CD4-positive, alpha-beta T cell (primary cell): ENCODE measurements around the gene DOK1. TPM values are rescaled to one million over a fixed set of nuclear protein-coding genes. Genes with fewer than 3 reads are reported as not detected.

Experiments
- ATAC-seq: fragments of 200-7000 bp; cut with Tn5 transposase; one replicate; pipeline ENCODE4 v1.10.0; 2022; ENCODE audit warnings: mild to moderate bottlenecking; ENCODE audit not compliant: poor library complexity
- CTCF ChIA-PET: fragments of 350-600 bp; sonication (Branson Sonifier 250); formaldehyde crosslinking; loops from one replicate; lab custom pipeline; 2021; ENCODE audit warnings: antibody characterized with exemption, inconsistent platforms; lab: Charles Lee
- POLR2A ChIA-PET: fragments of 350-600 bp; sonication (Branson Sonifier 250); formaldehyde crosslinking; loops from one replicate; lab custom pipeline; 2021; ENCODE audit warnings: antibody characterized with exemption, inconsistent platforms; lab: Charles Lee
- DNase-seq, 14 experiments: peaks; one replicate each; pipeline ENCODE4 v3.0.0-alpha.2; 2013 to 2020; ENCODE audit warnings: mixed read lengths in 2 of 14
- H3K27ac ChIP-seq, 2 donors: one replicate each; pipeline versions ENCODE4 v1.5.1 to v1.7.0; 2013; ENCODE audit warnings: low read length in 2 of 2, low read depth in 1 of 2, mild to moderate bottlenecking in 1 of 2
- H3K27me3 ChIP-seq, 2 experiments: 1 replicate in 1 of 2; 2 replicates in 1 of 2; pipeline versions ENCODE4 v1.6.1 to v1.7.0; 2013; ENCODE audit warnings: low read length in 2 of 2, control low read depth in 1 of 2, mild to moderate bottlenecking in 1 of 2, moderate library complexity in 1 of 2; ENCODE audit not compliant: insufficient read depth in 2 of 2, control insufficient read depth in 1 of 2
- H3K36me3 ChIP-seq: one replicate; pipeline ENCODE4 v1.6.1; 2013; ENCODE audit warnings: low read length, control low read depth; ENCODE audit not compliant: insufficient read depth
- H3K4me1 ChIP-seq: one replicate; pipeline ENCODE4 v1.6.1; 2013; ENCODE audit warnings: low read length, control low read depth; ENCODE audit not compliant: insufficient read depth
- H3K4me3 ChIP-seq: one replicate; pipeline ENCODE4 v1.5.1; 2013; ENCODE audit warnings: mild to moderate bottlenecking, low read length, moderate library complexity
- H3K9me3 ChIP-seq, 2 experiments: 1 replicate in 1 of 2; 2 replicates in 1 of 2; pipeline versions ENCODE4 v1.6.1 to v1.7.0; 2013; ENCODE audit warnings: low read length in 2 of 2, mild to moderate bottlenecking in 2 of 2, control low read depth in 1 of 2, moderate library complexity in 1 of 2; ENCODE audit not compliant: control insufficient read depth in 1 of 2, insufficient read depth in 1 of 2
- H3K27ac Mint-ChIP-seq: one replicate; pipeline ENCODE4 v1.8.0; 2020; ENCODE audit warnings: mixed read lengths
- H3K27me3 Mint-ChIP-seq: one replicate; pipeline ENCODE4 v1.8.0; 2021; ENCODE audit warnings: mixed read lengths
- H3K36me3 Mint-ChIP-seq: one replicate; pipeline ENCODE4 v1.8.0; 2021; ENCODE audit warnings: low read depth, mixed read lengths
- H3K4me1 Mint-ChIP-seq: one replicate; pipeline ENCODE4 v1.8.0; 2021; ENCODE audit warnings: low read depth, mixed read lengths
- H3K4me3 Mint-ChIP-seq: one replicate; pipeline ENCODE4 v1.8.0; 2020; ENCODE audit warnings: mild to moderate bottlenecking, mixed read lengths
- H3K9me3 Mint-ChIP-seq: one replicate; pipeline ENCODE4 v1.8.0; 2020; ENCODE audit warnings: mixed read lengths
- intact Hi-C, 2 experiments: fragments of 100-400 bp; cut with DNase I in 1 of 2; cut with micrococcal nuclease in 1 of 2; formaldehyde crosslinking; loops; one replicate each; pipeline versions ENCODE4 v1.15.1 to v1.9.0; 2023 to 2025; cut with DNase I, micrococcal nuclease
- polyA plus RNA-seq, 2 donors: library from polyadenylated mRNA; unstranded; fragments of 120-200 nt; gene quantifications; one replicate each; pipeline ENCODE4 v1.2.1, GENCODE V29; 2013
- total RNA-seq, 174 experiments: library from RNA in 2 of 174; stranded (reverse) in 2 of 174; gene quantifications; one replicate each; pipeline ENCODE4 v1.2.3 and lab custom pipeline; 2021 to 2026
- TF ChIP-seq, protein P1 (sequence below): fragments of 200-600 bp; IDR thresholded peaks from one replicate; pipeline ENCODE4 v1.8.0; 2022; ENCODE audit warnings: antibody characterized with exemption, mild to moderate bottlenecking

DOK1 gene
- total RNA-seq (1 to 10 TPM; 3.4 to 6.0 TPM), total RNA-seq (lab: John Stamatoyannopoulos, UW) (2.8 to 33.5 (median 23.5) reads per million in 172 experiments)
- polyA plus RNA-seq (2013, experiment 1 of 2): 19.5 TPM
- 17.6 TPM for polyA plus RNA-seq (2013, experiment 2 of 2)

DNA sequence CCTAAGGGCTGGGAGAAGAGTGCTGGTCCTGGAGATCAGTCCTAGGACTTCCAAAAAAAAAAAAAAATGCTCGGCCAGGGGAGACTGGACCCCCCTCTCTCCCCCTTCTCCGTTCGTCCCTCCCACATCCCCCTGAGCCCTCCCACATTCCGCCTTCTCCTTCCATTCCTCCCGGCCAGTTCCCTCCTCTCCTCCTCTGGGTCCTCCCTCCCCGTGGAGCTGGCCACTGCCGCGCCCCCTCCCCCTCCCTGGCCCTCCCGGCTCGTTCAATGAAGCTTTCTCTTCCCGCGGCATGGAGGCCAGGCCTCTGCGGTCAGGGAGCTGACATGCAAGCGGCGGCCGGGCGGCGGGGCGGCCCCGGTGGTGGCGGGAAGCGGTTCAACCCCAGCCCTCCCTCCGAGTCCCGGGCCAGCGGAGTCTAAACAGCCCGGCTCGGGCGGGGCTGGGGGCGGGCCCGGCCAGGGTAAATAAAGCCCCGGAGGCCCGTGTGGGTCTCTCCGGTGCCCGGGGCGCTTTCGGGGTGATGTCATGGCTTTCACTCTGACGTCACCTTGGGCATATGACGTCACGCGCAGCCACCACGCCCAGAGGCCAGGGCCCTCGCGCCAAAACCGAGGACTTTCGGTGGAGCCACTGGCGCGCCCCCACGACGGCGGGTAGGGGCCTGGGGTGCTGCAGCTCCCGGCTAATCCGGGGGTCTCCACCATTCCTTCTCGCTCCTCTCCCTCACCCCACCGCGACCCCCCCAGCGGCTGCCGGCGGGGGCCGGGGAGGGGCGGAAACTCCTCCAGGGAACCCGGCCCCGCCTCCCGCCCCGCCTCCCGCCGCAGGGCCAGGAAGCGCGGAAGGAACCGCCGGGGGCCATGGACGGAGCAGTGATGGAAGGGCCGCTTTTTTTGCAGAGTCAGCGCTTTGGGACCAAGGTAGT, at the start of gene DOK1, which contains the start of gene LOXL3:
DOK1 (plus strand) TSS at position 829 of the 928 bp plus-strand sequence; CDS start at position 864, 35 bp downstream.
LOXL3 (minus strand) TSS at position 51 of the 928 bp plus-strand sequence. CDS start 1,308 bp downstream, outside the sequence.
- H3K27me3 Mint-ChIP-seq: peaks cover 26% of the 10 kb centered on the region
- Histone ChIP-seq H3K4me1 (peaks cover 35% of the 10 kb centered on the region), H3K4me3 (peak within 1 kb of the TSS; percentile 80), H3K36me3 (peaks cover 12% of the 10 kb centered on the region), H3K27ac (peak within 1 kb of the TSS; percentile 51 to 75), H3K9me3 (peaks cover 0 to 10% of the 10 kb centered on the region in 2 experiments), H3K27me3 (peaks cover 8 to 13% of the 10 kb centered on the region in 2 experiments)
- DNase-seq (peak; percentile 58 to 89 (median 78)), ATAC-seq (peak; percentile 82)
- H3K36me3 Mint-ChIP-seq: peaks cover 14% of the 10 kb centered on the region
- H3K4me1 Mint-ChIP-seq: peaks cover 12% of the 10 kb centered on the region
- no peaks in the 10 kb centered on the region for H3K9me3 Mint-ChIP-seq
- ChIA-PET CTCF (no interaction called here), POLR2A (interaction anchor here (1.3 kb wide), 1 partner anchor 96 kb away, joined by 3 read pairs; the partner anchor contains the start of gene WBP1)
- H3K4me3 Mint-ChIP-seq: peak within 1 kb of the TSS; percentile 94
- TF ChIP-seq, protein P1, sequence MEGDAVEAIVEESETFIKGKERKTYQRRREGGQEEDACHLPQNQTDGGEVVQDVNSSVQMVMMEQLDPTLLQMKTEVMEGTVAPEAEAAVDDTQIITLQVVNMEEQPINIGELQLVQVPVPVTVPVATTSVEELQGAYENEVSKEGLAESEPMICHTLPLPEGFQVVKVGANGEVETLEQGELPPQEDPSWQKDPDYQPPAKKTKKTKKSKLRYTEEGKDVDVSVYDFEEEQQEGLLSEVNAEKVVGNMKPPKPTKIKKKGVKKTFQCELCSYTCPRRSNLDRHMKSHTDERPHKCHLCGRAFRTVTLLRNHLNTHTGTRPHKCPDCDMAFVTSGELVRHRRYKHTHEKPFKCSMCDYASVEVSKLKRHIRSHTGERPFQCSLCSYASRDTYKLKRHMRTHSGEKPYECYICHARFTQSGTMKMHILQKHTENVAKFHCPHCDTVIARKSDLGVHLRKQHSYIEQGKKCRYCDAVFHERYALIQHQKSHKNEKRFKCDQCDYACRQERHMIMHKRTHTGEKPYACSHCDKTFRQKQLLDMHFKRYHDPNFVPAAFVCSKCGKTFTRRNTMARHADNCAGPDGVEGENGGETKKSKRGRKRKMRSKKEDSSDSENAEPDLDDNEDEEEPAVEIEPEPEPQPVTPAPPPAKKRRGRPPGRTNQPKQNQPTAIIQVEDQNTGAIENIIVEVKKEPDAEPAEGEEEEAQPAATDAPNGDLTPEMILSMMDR: no peak
- peak within 1 kb of the TSS; percentile 84 for H3K27ac Mint-ChIP-seq
- intact Hi-C loops: loop anchor here (1.0 to 10.0 kb wide), 3 partner anchors 24 to 101 kb away; partner anchors contain the start of genes AUP1 (in 1 of the 2), HTRA2 (in 1 of the 2) and SEMA4F (in 1 of the 2)

DNA sequence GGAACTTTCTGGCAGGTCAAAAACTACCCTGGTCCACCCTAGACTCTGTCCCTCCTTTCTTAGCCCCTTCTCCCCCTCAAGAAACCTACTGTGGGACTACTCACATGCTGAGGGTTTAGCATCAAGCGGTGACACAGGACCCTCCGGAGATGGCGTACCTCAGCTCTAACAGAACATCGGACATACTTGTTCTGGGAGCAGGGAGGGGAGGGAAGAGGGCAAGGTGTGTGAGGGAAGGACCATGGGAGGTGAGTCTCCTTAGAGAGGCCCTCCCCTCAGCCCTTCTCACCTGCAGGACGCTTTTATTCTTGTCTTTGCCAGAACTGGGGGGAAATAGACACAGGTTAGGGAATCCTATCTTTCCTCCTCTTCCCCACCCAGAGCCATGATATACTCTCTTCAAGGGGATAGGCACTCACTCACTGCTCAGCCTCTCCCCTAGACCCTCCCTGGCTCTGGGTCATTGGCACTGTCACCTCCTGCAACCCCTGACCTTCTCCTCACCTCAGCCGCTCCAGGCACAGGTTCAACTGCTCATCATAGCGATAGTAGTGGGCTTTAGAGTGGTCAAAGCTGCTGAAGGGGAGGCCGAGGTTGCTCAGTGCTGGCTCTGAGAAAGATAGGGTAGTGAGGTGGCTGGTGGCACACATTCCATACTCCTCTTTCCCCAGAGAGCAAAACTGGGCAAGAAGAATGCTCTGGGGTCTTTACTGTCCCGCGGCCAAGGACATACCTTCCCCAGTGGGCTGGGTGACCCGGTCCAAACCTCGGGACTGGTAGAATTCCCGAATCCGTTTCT, 48.9 kb upstream of the DOK1 start:
- Mint-ChIP-seq H3K4me1 (peaks cover 73% of the 10 kb centered on the region), H3K27me3 (peaks cover 76% of the 10 kb centered on the region), H3K4me3 (peak overlapping the region; percentile 75), H3K36me3 (peaks cover 37% of the 10 kb centered on the region), H3K27ac (no peak overlapping the region), H3K9me3 (no peaks in the 10 kb centered on the region)
- H3K36me3 ChIP-seq: peaks cover 18% of the 10 kb centered on the region
- CTCF ChIA-PET: interaction anchor here (0.6 to 1.6 kb wide), 3 partner anchors 16 to 26 kb away, joined by 3 to 8 read pairs (median 4); partner anchors contain the start of genes CCDC142 and TTC31
- H3K27me3 ChIP-seq: peaks cover 42 to 46% of the 10 kb centered on the region in 2 experiments
- H3K4me3 ChIP-seq: no peak overlapping the region
- intact Hi-C loops: no loop called here
- TF ChIP-seq, protein P1: no peak
- ATAC-seq (no peak), DNase-seq (no peak)
- H3K9me3 ChIP-seq: peaks cover 0 to 17% of the 10 kb centered on the region in 2 experiments
- no peak overlapping the region for H3K27ac ChIP-seq
- peaks cover 52% of the 10 kb centered on the region for H3K4me1 ChIP-seq
- POLR2A ChIA-PET: interaction anchor here (0.8 kb wide), 1 partner anchor 24 kb away, joined by 3 read pairs; the partner anchor contains the start of genes AUP1 and HTRA2
